IPS-18a (cell line): ENCODE data around the gene ZNF777.
"Not testable (repeated sequence)": the region's sequence is repeated elsewhere in the genome, so short reads cannot be mapped to it uniquely, and the experiment has no call there.

Source experiments
- H3K27ac ChIP-seq: one replicate; pipeline ENCODE4 v1.5.1; 2013; ENCODE audit warnings: low read length
- H3K27me3 ChIP-seq: one replicate; pipeline ENCODE4 v1.6.1; 2013; ENCODE audit warnings: mild to moderate bottlenecking, low read length; ENCODE audit not compliant: control insufficient read depth, insufficient read depth
- H3K36me3 ChIP-seq: one replicate; pipeline ENCODE4 v1.6.1; 2013; ENCODE audit warnings: low read depth, low read length; ENCODE audit not compliant: control insufficient read depth
- H3K4me1 ChIP-seq: one replicate; pipeline ENCODE4 v1.6.1; 2013; ENCODE audit warnings: low read depth, low read length; ENCODE audit not compliant: control insufficient read depth
- H3K4me3 ChIP-seq: one replicate; pipeline ENCODE4 v1.5.1; 2013; ENCODE audit warnings: low read length
- H3K9ac ChIP-seq: one replicate; pipeline ENCODE4 v1.6.1; 2013; ENCODE audit warnings: mild to moderate bottlenecking, low read length, moderate library complexity
- H3K9me3 ChIP-seq: one replicate; pipeline ENCODE4 v1.6.1; 2013; ENCODE audit warnings: low read depth, low read length; ENCODE audit not compliant: control insufficient read depth

ZNF777 gene

GRCh38 chr7:149495785-149496641 lies 35.2 kb upstream of the ZNF777 start:
- Histone ChIP-seq H3K27me3 (peaks cover 21% of the 10 kb centered on the region), H3K9me3 (no peaks in the 10 kb centered on the region), H3K9ac (no peak overlapping the region), H3K27ac (no peak overlapping the region), H3K4me3 (peak overlapping the region; percentile 80), H3K4me1 (no peaks in the 10 kb centered on the region), H3K36me3 (peaks cover 29% of the 10 kb centered on the region)

GRCh38 chr7:149494738-149495368 lies 34.0 kb upstream of the ZNF777 start:
- Histone ChIP-seq H3K9ac (no peak overlapping the region), H3K27ac (no peak overlapping the region), H3K27me3 (peaks cover 19% of the 10 kb centered on the region), H3K4me3 (no peak overlapping the region), H3K36me3 (peaks cover 39% of the 10 kb centered on the region), H3K9me3 (no peaks in the 10 kb centered on the region), H3K4me1 (no peaks in the 10 kb centered on the region)

- H3K9ac ChIP-seq, H3K4me3 ChIP-seq, H3K27me3 ChIP-seq, H3K27ac ChIP-seq, H3K9me3 ChIP-seq, H3K4me1 ChIP-seq: not testable (repeated sequence)
- H3K36me3 ChIP-seq: peaks cover 39% of the 10 kb centered on the region
These were observed 33.1 kb upstream of the ZNF777 start for GRCh38 chr7:149493975-149494374.

GRCh38 chr7:149493366-149493765 lies 32.5 kb upstream of the ZNF777 start:
- no peaks in the 10 kb centered on the region for H3K4me1 ChIP-seq
- H3K27me3 ChIP-seq: peaks cover 4% of the 10 kb centered on the region
- H3K9ac ChIP-seq: no peak overlapping the region
- no peak overlapping the region for H3K27ac ChIP-seq
- peaks cover 43% of the 10 kb centered on the region for H3K36me3 ChIP-seq
- H3K9me3 ChIP-seq: no peaks in the 10 kb centered on the region
- H3K4me3 ChIP-seq: no peak overlapping the region

GRCh38 chr7:149490083-149490760 lies 29.4 kb upstream of the ZNF777 start:
- Histone ChIP-seq H3K27me3 (no peaks in the 10 kb centered on the region), H3K36me3 (peaks cover 59% of the 10 kb centered on the region), H3K9me3 (no peaks in the 10 kb centered on the region), H3K4me1 (no peaks in the 10 kb centered on the region), H3K4me3 (no peak overlapping the region), H3K27ac (no peak overlapping the region), H3K9ac (no peak overlapping the region)

- H3K36me3 ChIP-seq: peaks cover 59% of the 10 kb centered on the region
These were observed 28.6 kb upstream of the ZNF777 start for GRCh38 chr7:149489391-149490024.

GRCh38 chr7:149479568-149479967 lies 18.7 kb upstream of the ZNF777 start:
- H3K36me3 ChIP-seq: peaks cover 3% of the 10 kb centered on the region
- no peak overlapping the region for H3K9ac ChIP-seq
- no peak overlapping the region for H3K27ac ChIP-seq
- no peaks in the 10 kb centered on the region for H3K27me3 ChIP-seq
- H3K9me3 ChIP-seq: peaks cover 5% of the 10 kb centered on the region
- no peak overlapping the region for H3K4me3 ChIP-seq
- H3K4me1 ChIP-seq: peaks cover 8% of the 10 kb centered on the region

More at GRCh38 chr7:149489391-149490024, 28.6 kb upstream of the ZNF777 start:
- H3K27me3 ChIP-seq: no peaks in the 10 kb centered on the region
- H3K9me3 ChIP-seq: no peaks in the 10 kb centered on the region
- no peak overlapping the region for H3K9ac ChIP-seq
- no peaks in the 10 kb centered on the region for H3K4me1 ChIP-seq
- no peak overlapping the region for H3K27ac ChIP-seq
- no peak overlapping the region for H3K4me3 ChIP-seq

GRCh38 chr7:149478754-149479153 lies 17.9 kb upstream of the ZNF777 start:
- H3K27ac ChIP-seq: no peak overlapping the region
- peaks cover 5% of the 10 kb centered on the region for H3K9me3 ChIP-seq
- H3K4me3 ChIP-seq: no peak overlapping the region
- H3K9ac ChIP-seq: no peak overlapping the region
- H3K36me3 ChIP-seq: peaks cover 10% of the 10 kb centered on the region
- no peaks in the 10 kb centered on the region for H3K27me3 ChIP-seq
- H3K4me1 ChIP-seq: peaks cover 8% of the 10 kb centered on the region

- Histone ChIP-seq H3K36me3 (peaks cover 11% of the 10 kb centered on the region), H3K27ac (no peak overlapping the region), H3K9ac (no peak overlapping the region), H3K4me1 (peaks cover 8% of the 10 kb centered on the region), H3K9me3 (peaks cover 5% of the 10 kb centered on the region), H3K4me3 (no peak overlapping the region), H3K27me3 (no peaks in the 10 kb centered on the region)
These were observed 16.9 kb upstream of the ZNF777 start for GRCh38 chr7:149477494-149478443.

GRCh38 chr7:149476791-149477190 lies 15.9 kb upstream of the ZNF777 start:
- Histone ChIP-seq H3K9ac (no peak overlapping the region), H3K4me1 (peaks cover 8% of the 10 kb centered on the region), H3K27me3 (no peaks in the 10 kb centered on the region), H3K4me3 (no peak overlapping the region), H3K36me3 (peaks cover 11% of the 10 kb centered on the region), H3K9me3 (peaks cover 5% of the 10 kb centered on the region), H3K27ac (no peak overlapping the region)
